HCT116 (cell line): Measurements from ENCODE around the gene CRYZ.

Experiments used
- CBX3 ChIP-seq: IDR thresholded peaks from 2 replicates; pipeline ENCODE4 v1.6.1; 2012; ENCODE audit warnings: low read depth
- EGR1 ChIP-seq: IDR thresholded peaks from 2 replicates; pipeline ENCODE4 v1.6.1; 2012; ENCODE audit warnings: low read depth
- ELF1 ChIP-seq: IDR thresholded peaks from 2 replicates; pipeline ENCODE4 v1.6.1; 2012; ENCODE audit warnings: low read depth, borderline replicate concordance
- EZH2phosphoT487 ChIP-seq: fragments of 200-600 bp; IDR thresholded peaks from 2 replicates; pipeline ENCODE4 v1.6.1; 2018; ENCODE audit warnings: antibody characterized with exemption, borderline replicate concordance
- POLR2A ChIP-seq: IDR thresholded peaks from 2 replicates; pipeline ENCODE4 v1.7.0; 2011; ENCODE audit warnings: borderline replicate concordance; ENCODE audit not compliant: insufficient read depth, insufficient read length; ENCODE audit errors: extremely low read depth
- POLR2AphosphoS5 ChIP-seq: IDR thresholded peaks from 2 replicates; pipeline ENCODE4 v1.6.1; 2011; ENCODE audit warnings: mild to moderate bottlenecking, low read depth, low read length, moderate library complexity
- SP1 ChIP-seq: IDR thresholded peaks from 2 replicates; pipeline ENCODE4 v1.6.1; 2012; ENCODE audit warnings: low read depth
- SRF ChIP-seq: IDR thresholded peaks from 2 replicates; pipeline ENCODE4 v1.6.1; 2012; ENCODE audit warnings: low read depth
- TCF7L2 ChIP-seq: IDR thresholded peaks from 2 replicates; pipeline ENCODE4 v1.7.0; 2011; ENCODE audit warnings: borderline replicate concordance, inconsistent platforms; ENCODE audit not compliant: insufficient read depth, insufficient read length; ENCODE audit errors: extremely low read depth
- YY1 ChIP-seq: IDR thresholded peaks from 2 replicates; pipeline ENCODE4 v1.6.1; 2011; ENCODE audit warnings: low read length, low read depth, moderate library complexity, mild to moderate bottlenecking; ENCODE audit not compliant: insufficient replicate concordance; ENCODE audit errors: extremely low read depth
- TF ChIP-seq, protein P1 (sequence below), 3 experiments: fragments of 200-600 bp in 1 of 3; sonication (generic) in 1 of 3; IDR thresholded peaks in 2 of 3; conservative IDR thresholded peaks in 1 of 3; 2 replicates each; pipeline ENCODE4 v1.5.1; 2012 to 2017; ENCODE audit warnings: low read depth in 2 of 3, low read length in 2 of 3, antibody characterized with exemption in 1 of 3, borderline replicate concordance in 1 of 3, control low read depth in 1 of 3, mild to moderate bottlenecking in 1 of 3, mixed read lengths in 1 of 3, mixed run types in 1 of 3, moderate library complexity in 1 of 3; ENCODE audit not compliant: insufficient read depth in 1 of 3
- TF ChIP-seq, protein P2 (sequence below): IDR thresholded peaks from 2 replicates; pipeline ENCODE4 v1.6.1; 2011; ENCODE audit warnings: mild to moderate bottlenecking, low read length, moderate library complexity; ENCODE audit not compliant: insufficient replicate concordance; ENCODE audit errors: extremely low read depth
- TF ChIP-seq, protein P3 (sequence below): IDR thresholded peaks from 2 replicates; pipeline ENCODE4 v1.6.1; 2012; ENCODE audit warnings: low read depth
- TF ChIP-seq, protein P4 (sequence below): IDR thresholded peaks from 2 replicates; pipeline ENCODE4 v1.6.1; 2012

DNA sequence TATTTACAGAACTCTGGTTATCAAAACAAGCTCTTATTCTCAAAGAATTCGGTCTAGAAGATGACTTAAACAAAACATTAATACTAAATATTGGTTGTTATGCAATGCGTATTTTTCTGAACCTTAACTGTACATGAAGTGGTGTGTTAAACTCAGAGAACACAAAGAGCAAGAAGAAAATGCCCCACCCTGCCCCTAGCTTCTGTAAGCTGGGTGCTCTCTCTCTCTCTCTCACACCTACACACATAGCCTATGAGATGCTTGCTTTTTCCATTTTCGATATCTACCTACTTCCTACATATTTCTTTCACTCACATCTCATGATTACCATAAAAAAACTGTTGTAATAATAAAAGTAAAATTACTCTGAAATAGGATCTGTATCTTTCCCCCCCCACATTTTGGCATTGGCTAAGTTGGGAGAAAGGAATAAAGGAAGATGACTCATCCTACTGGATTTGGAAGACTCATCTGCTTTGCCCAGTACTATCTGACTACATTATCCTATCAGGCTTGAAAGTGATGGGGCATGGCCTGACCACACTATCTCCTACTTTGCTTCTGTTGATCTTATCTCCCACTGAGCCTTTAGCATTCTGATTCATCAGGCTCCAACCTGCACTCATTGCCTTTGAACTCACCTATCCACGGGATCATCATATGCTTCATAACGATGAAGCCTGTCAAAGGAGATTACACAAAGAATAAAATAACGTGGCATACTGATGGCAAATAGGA is 2.9 kb downstream of the CRYZ start:
- TF ChIP-seq, protein P1, sequence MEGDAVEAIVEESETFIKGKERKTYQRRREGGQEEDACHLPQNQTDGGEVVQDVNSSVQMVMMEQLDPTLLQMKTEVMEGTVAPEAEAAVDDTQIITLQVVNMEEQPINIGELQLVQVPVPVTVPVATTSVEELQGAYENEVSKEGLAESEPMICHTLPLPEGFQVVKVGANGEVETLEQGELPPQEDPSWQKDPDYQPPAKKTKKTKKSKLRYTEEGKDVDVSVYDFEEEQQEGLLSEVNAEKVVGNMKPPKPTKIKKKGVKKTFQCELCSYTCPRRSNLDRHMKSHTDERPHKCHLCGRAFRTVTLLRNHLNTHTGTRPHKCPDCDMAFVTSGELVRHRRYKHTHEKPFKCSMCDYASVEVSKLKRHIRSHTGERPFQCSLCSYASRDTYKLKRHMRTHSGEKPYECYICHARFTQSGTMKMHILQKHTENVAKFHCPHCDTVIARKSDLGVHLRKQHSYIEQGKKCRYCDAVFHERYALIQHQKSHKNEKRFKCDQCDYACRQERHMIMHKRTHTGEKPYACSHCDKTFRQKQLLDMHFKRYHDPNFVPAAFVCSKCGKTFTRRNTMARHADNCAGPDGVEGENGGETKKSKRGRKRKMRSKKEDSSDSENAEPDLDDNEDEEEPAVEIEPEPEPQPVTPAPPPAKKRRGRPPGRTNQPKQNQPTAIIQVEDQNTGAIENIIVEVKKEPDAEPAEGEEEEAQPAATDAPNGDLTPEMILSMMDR (IDR thresholded peaks at IDR 0.05 in 2 of 3, conservative IDR thresholded peaks at IDR 0.05 in 1 of 3; ENCODE audit: borderline replicate concordance in 1 of 3, insufficient read depth in 1 of 3, low read depth in 2 of 3, low read length in 2 of 3), result no peak
- TF ChIP-seq POLR2A (no peak), ELF1 (no peak), YY1 (no peak), POLR2AphosphoS5 (no peak), CBX3 (no peak), TCF7L2 (no peak), SP1 (no peak), EGR1 (no peak), EZH2phosphoT487 (no peak), SRF (no peak)
- TF ChIP-seq, protein P2, sequence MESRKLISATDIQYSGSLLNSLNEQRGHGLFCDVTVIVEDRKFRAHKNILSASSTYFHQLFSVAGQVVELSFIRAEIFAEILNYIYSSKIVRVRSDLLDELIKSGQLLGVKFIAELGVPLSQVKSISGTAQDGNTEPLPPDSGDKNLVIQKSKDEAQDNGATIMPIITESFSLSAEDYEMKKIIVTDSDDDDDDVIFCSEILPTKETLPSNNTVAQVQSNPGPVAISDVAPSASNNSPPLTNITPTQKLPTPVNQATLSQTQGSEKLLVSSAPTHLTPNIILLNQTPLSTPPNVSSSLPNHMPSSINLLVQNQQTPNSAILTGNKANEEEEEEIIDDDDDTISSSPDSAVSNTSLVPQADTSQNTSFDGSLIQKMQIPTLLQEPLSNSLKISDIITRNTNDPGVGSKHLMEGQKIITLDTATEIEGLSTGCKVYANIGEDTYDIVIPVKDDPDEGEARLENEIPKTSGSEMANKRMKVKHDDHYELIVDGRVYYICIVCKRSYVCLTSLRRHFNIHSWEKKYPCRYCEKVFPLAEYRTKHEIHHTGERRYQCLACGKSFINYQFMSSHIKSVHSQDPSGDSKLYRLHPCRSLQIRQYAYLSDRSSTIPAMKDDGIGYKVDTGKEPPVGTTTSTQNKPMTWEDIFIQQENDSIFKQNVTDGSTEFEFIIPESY, result no peak
- TF ChIP-seq, protein P3, sequence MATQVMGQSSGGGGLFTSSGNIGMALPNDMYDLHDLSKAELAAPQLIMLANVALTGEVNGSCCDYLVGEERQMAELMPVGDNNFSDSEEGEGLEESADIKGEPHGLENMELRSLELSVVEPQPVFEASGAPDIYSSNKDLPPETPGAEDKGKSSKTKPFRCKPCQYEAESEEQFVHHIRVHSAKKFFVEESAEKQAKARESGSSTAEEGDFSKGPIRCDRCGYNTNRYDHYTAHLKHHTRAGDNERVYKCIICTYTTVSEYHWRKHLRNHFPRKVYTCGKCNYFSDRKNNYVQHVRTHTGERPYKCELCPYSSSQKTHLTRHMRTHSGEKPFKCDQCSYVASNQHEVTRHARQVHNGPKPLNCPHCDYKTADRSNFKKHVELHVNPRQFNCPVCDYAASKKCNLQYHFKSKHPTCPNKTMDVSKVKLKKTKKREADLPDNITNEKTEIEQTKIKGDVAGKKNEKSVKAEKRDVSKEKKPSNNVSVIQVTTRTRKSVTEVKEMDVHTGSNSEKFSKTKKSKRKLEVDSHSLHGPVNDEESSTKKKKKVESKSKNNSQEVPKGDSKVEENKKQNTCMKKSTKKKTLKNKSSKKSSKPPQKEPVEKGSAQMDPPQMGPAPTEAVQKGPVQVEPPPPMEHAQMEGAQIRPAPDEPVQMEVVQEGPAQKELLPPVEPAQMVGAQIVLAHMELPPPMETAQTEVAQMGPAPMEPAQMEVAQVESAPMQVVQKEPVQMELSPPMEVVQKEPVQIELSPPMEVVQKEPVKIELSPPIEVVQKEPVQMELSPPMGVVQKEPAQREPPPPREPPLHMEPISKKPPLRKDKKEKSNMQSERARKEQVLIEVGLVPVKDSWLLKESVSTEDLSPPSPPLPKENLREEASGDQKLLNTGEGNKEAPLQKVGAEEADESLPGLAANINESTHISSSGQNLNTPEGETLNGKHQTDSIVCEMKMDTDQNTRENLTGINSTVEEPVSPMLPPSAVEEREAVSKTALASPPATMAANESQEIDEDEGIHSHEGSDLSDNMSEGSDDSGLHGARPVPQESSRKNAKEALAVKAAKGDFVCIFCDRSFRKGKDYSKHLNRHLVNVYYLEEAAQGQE, result no peak
- TF ChIP-seq, protein P4, sequence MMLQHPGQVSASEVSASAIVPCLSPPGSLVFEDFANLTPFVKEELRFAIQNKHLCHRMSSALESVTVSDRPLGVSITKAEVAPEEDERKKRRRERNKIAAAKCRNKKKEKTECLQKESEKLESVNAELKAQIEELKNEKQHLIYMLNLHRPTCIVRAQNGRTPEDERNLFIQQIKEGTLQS, result no peak
